Endodermal cell (in vitro differentiated cells): ENCODE results near the gene LBX2. TPM values are rescaled to one million over a fixed set of nuclear protein-coding genes. Genes with fewer than 3 reads are reported as not detected.

ENCODE experiments used
- DNase-seq: peaks from one replicate; pipeline ENCODE4 v3.0.0-alpha.2; 2017
- H3K27ac ChIP-seq: 2 replicates; pipeline ENCODE4 v1.5.1; 2013; ENCODE audit warnings: mild to moderate bottlenecking, low read depth, low read length, moderate library complexity
- H3K27me3 ChIP-seq: 2 replicates; pipeline ENCODE4 v1.6.1; 2013; ENCODE audit warnings: mild to moderate bottlenecking, low read length, moderate library complexity; ENCODE audit not compliant: insufficient read depth, control insufficient read depth, poor library complexity, severe bottlenecking
- H3K36me3 ChIP-seq: 2 replicates; pipeline ENCODE4 v1.7.0; 2013; ENCODE audit warnings: mild to moderate bottlenecking, low read length, moderate library complexity; ENCODE audit not compliant: control insufficient read depth, insufficient read depth
- H3K4me1 ChIP-seq: one replicate; pipeline ENCODE4 v1.7.0; 2013; ENCODE audit warnings: low read length; ENCODE audit not compliant: control insufficient read depth, insufficient read depth
- H3K4me3 ChIP-seq: 2 replicates; pipeline ENCODE4 v1.5.1; 2013; ENCODE audit warnings: mild to moderate bottlenecking, low read length, moderate library complexity
- H3K9ac ChIP-seq: 2 replicates; pipeline ENCODE4 v1.6.1; 2013; ENCODE audit warnings: mild to moderate bottlenecking, low read length, moderate library complexity; ENCODE audit not compliant: poor library complexity, severe bottlenecking; ENCODE audit errors: extremely low read depth
- H3K9me3 ChIP-seq: 2 replicates; pipeline ENCODE4 v1.6.1; 2013; ENCODE audit warnings: mild to moderate bottlenecking, low read length, moderate library complexity; ENCODE audit not compliant: control insufficient read depth
- H3K27ac Mint-ChIP-seq: 2 replicates; pipeline ENCODE4 v1.8.0; 2020; ENCODE audit warnings: mixed read lengths
- H3K27me3 Mint-ChIP-seq: 2 replicates; pipeline ENCODE4 v1.8.0; 2021; ENCODE audit warnings: mild to moderate bottlenecking, mixed read lengths; ENCODE audit not compliant: insufficient read depth
- H3K36me3 Mint-ChIP-seq: 2 replicates; pipeline ENCODE4 v1.8.0; 2020; ENCODE audit warnings: low read depth, mixed read lengths
- H3K4me1 Mint-ChIP-seq: 2 replicates; pipeline ENCODE4 v1.8.0; 2020; ENCODE audit warnings: mixed read lengths
- H3K4me3 Mint-ChIP-seq: 2 replicates; pipeline ENCODE4 v1.8.0; 2020; ENCODE audit warnings: mild to moderate bottlenecking, moderate library complexity, mixed read lengths
- H3K9me3 Mint-ChIP-seq: 2 replicates; pipeline ENCODE4 v1.8.0; 2020; ENCODE audit warnings: mild to moderate bottlenecking, mixed read lengths
- CTCF ChIP-seq: fragments of 200-600 bp; sonication (generic); conservative IDR thresholded peaks from 2 replicates; pipeline ENCODE4 v1.5.0; 2021; ENCODE audit warnings: antibody characterized with exemption, mild to moderate bottlenecking
- WGBS, 2 experiments: methylation state at CpG; one replicate each; pipeline versions ENCODE4 v1.1.5 to v1.1.7; 2013; ENCODE audit warnings: missing lambda C conversion rate in 2 of 2, mixed read lengths in 1 of 2; ENCODE audit not compliant: insufficient coverage in 1 of 2, insufficient read length in 1 of 2; 5-methylcytosine and 5-hydroxymethylcytosine counted together
- total RNA-seq, 2 donors: library from RNA; stranded (reverse); fragmentation: NEBNext Ultra II Directional in 1 of 2; extraction: Animal tissue kit (Norgen Biotek cat#: 25700) in 1 of 2; gene quantifications; 2 replicates in 1 of 2; 3 replicates in 1 of 2; pipeline ENCODE4 v1.2.1, GENCODE V29; 2021

The LBX2 gene
- total RNA-seq, 2 donors from 2014 or later = 1.3 to 1.6 TPM

- H3K9ac ChIP-seq = no peak overlapping the region
- no peak overlapping the region for H3K4me3 Mint-ChIP-seq
- 96 to 98% methylated on average over 6 to 11 of the region's 11 CpGs for WGBS, 2 experiments
These were observed 27.3 kb upstream of the LBX2 start for GRCh38 chr2:74526649-74527230.

GRCh38 chr2:74525717-74526648 is 26.6 kb upstream of the LBX2 start, which contains the start of gene DQX1:
Gene DQX1, minus strand, starts transcription at chr2:74526231. Its CDS starts 502 bp downstream, at chr2:74525729.
- Histone ChIP-seq H3K9ac (no peak within 1 kb of the TSS), H3K4me3 (no peak within 1 kb of the TSS), H3K9me3 (no peaks in the 10 kb centered on the region), H3K4me1 (no peaks in the 10 kb centered on the region), H3K36me3 (peaks cover 26% of the 10 kb centered on the region), H3K27me3 (peaks cover 32% of the 10 kb centered on the region), H3K27ac (no peak within 1 kb of the TSS)
- H3K27ac Mint-ChIP-seq = no peak within 1 kb of the TSS
- WGBS, 2 experiments = 94 to 96% methylated on average over 8 to 11 of the region's 11 CpGs
- peak; percentile 81 for DNase-seq
- H3K4me3 Mint-ChIP-seq = no peak within 1 kb of the TSS
- TF ChIP-seq CTCF = no peak
- H3K4me1 Mint-ChIP-seq = peaks cover 7% of the 10 kb centered on the region
- H3K9me3 Mint-ChIP-seq = no peaks in the 10 kb centered on the region
- H3K27me3 Mint-ChIP-seq = peaks cover 31% of the 10 kb centered on the region
- H3K36me3 Mint-ChIP-seq = peaks cover 24% of the 10 kb centered on the region

More at GRCh38 chr2:74526649-74527230, 27.3 kb upstream of the LBX2 start:
- H3K27me3 Mint-ChIP-seq = peaks cover 23% of the 10 kb centered on the region
- no peaks in the 10 kb centered on the region for H3K9me3 Mint-ChIP-seq
- peaks cover 25% of the 10 kb centered on the region for H3K27me3 ChIP-seq
- no peak for DNase-seq
- H3K4me3 ChIP-seq = no peak overlapping the region
- peaks cover 26% of the 10 kb centered on the region for H3K36me3 ChIP-seq
- TF ChIP-seq CTCF = no peak
- H3K36me3 Mint-ChIP-seq = peaks cover 27% of the 10 kb centered on the region
- H3K27ac Mint-ChIP-seq = no peak overlapping the region
- H3K4me1 Mint-ChIP-seq = peaks cover 7% of the 10 kb centered on the region
- no peak overlapping the region for H3K27ac ChIP-seq
- H3K4me1 ChIP-seq = no peaks in the 10 kb centered on the region
- no peaks in the 10 kb centered on the region for H3K9me3 ChIP-seq

- Mint-ChIP-seq H3K4me3 (no peak overlapping the region), H3K36me3 (peaks cover 21% of the 10 kb centered on the region), H3K4me1 (peaks cover 4% of the 10 kb centered on the region), H3K27ac (no peak overlapping the region), H3K27me3 (peaks cover 39% of the 10 kb centered on the region), H3K9me3 (no peaks in the 10 kb centered on the region)
- Histone ChIP-seq H3K27me3 (peaks cover 41% of the 10 kb centered on the region), H3K4me3 (no peak overlapping the region), H3K9ac (no peak overlapping the region), H3K9me3 (no peaks in the 10 kb centered on the region), H3K4me1 (no peaks in the 10 kb centered on the region), H3K27ac (no peak overlapping the region), H3K36me3 (peaks cover 26% of the 10 kb centered on the region)
- 94% methylated on average over 5 to 10 of the region's 10 CpGs for WGBS, 2 experiments
- no peak for DNase-seq
- TF ChIP-seq CTCF = no peak
These were observed 25.7 kb upstream of the LBX2 start for GRCh38 chr2:74524955-74525716.
